Activated CD4-positive, alpha-beta T cell treated with anti-CD3 and anti-CD28 coated beads for 24 hours (primary cell): ENCODE measurements around the gene ZNF682.
"Not testable (repeated sequence)": the region's sequence is repeated elsewhere in the genome, so short reads cannot be mapped to it uniquely, and the experiment has no call there.

ENCODE experiments used
- DNase-seq, 2 donors: peaks; one replicate each; pipeline ENCODE4 v3.0.0-alpha.2; 2020; ENCODE audit warnings: low read depth in 2 of 2

ZNF682 gene

DNA sequence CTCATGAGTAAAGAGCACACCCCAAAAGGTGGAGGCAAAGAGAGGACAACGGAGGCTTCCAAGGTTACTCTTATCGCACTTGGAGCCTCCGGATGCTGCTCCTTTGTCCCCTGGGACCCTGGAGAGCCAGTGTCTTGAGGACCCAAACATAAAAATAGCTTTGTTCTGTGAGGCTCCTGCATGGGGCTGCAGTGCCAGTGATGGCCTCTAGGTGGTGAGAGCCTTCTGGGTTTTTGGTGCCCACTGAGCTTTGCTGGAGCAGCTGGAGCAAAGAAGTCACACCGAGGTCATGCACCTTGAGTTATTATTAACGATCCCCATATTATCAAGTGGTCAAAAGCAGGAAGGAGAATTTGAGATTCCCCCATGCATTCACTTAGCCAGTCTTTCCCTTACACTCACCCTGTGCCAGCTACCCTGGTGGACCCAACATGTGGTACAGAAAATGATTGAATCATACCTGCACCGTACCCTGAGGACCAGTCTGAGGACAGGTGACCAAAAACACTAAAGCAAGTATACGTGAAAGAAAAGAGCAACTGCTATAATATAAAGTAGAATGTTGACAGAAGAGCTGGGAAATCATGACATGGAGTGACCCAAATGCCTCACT lies 41.5 kb downstream of the ZNF682 start:
- DNase-seq, result peak; percentile 16 to 23

DNA sequence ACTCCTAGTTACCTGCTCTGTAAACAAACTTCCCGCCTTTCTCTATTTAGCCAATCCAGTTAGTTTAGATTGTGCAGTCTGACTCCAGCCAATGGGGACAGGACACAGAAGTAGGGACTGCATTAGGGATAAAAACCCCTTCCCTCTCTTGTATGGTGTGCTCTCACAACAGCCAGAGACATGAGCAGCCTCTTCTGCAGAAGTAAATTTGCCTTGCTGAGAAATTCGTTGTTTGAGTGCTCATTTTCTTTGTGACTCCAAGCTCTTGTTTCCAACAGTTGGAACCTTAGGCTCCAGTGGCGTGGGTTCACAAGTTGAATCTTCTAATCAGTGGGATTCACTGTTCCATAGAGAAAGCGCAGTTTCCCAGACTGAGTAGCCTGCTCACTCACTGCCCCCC lies 72.4 kb downstream of the ZNF682 start:
- DNase-seq, result no peak

DNA sequence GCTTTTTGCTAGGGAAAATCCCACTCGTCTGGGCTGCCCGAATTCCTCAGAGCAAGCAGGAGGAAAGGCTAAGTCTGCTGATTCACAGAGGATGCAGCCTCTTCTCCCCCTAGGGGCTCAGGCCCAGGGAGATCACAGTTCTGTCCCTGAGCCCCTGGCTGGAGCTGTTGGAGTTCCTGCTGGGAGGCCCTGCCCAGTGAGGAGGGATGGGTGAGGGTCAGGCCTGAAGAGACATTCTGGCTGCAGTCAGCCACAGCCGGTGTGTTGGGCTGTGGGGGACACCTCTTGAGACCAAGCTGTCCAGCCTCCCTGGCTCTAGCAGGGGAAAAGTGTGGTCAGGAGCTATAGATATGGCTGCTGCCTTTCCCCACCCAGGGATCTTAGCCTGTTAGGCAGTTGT lies 73.2 kb downstream of the ZNF682 start:
- not testable (repeated sequence) for DNase-seq

DNA sequence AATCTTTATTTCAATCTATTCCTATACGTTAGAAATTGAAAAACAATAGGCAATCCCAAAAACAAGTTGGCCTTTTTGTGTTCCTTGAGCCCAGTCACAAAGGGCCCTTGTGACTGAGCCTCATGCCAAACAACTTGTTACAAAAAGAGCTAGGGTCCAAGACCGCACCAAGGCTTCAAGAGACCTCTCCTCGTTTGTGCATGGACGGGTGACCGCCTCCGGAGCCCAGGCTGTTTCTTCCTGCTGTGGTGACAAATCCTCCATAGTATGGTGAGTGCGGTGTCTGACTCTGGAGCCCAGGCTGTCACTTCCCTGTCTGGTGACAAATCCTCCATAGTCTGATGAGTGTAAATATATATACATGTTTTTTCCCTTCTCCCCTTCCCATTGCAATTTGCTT lies 74.9 kb downstream of the ZNF682 start:
- DNase-seq, result no peak

GRCh38 chr19:19959151-19959799 lies 80.0 kb downstream of the ZNF682 start:
- DNase-seq, result peak; percentile 25 to 47

- not testable (repeated sequence) for DNase-seq
Measured at GRCh38 chr19:19957766-19958165, 81.5 kb downstream of the ZNF682 start.

GRCh38 chr19:19956434-19957075 lies 82.8 kb downstream of the ZNF682 start:
- DNase-seq, result no peak

DNA sequence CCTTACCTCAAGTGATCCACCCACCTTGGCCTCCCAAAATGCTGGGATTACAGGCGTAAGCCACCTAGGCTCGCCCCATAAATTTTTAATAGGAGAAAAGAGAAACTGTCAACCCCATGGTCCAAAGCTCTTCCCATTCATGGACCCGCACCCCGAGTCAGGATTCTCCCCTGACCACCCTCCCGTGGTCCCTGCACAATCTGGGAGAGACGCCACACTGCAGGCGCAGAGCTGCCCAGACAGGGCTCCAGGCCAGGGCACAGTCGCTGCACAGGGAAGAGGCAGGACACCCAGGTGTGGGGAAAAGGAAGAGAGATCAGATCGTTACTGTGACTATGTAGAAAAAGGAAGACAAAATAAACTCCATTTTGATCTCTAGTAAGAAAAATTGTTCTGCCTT lies 84.1 kb downstream of the ZNF682 start:
- no peak for DNase-seq
